ENCODE results near the gene TASOR2. TPM values are rescaled to one million over a fixed set of nuclear protein-coding genes. Genes with fewer than 3 reads are reported as not detected.

Gene TASOR2
- total RNA-seq, 1 donor from 2014 or later, result 36.1 TPM

- DNase-seq (ENCODE audit: low read depth), result no peak
- no peak for TF ChIP-seq CTCF (conservative IDR thresholded peaks at IDR 0.05; ENCODE audit: low read depth, low read length)
- no peak overlapping the region for H3K4me3 ChIP-seq (ENCODE audit: low read depth, low read length)
Measured at GRCh38 chr10:5697342-5697741, 12.7 kb downstream of the TASOR2 start.

DNA sequence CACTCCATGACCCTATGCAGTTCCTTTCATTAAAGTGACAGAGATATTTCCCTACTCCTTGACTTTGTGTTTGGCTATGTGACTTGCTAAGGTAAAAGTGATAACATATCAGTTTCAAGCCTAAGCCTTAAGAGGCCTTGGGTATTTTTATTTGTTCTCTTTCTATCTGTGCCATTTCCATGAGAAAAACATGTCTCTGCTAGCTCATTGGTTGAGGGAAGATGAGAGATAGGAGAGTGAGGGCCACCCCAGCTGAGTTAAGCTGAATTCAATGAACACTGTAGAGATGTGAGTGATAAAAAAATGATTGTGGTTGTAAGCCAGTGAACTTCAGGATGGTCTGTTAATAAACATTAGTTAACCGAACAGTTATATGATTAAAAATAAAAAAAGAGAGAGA is 13.4 kb downstream of the TASOR2 start:
- DNase-seq (ENCODE audit: low read depth), result no peak
- H3K4me3 ChIP-seq (ENCODE audit: low read depth, low read length), result no peak overlapping the region
- no peak for TF ChIP-seq CTCF (conservative IDR thresholded peaks at IDR 0.05; ENCODE audit: low read depth, low read length)

DNA sequence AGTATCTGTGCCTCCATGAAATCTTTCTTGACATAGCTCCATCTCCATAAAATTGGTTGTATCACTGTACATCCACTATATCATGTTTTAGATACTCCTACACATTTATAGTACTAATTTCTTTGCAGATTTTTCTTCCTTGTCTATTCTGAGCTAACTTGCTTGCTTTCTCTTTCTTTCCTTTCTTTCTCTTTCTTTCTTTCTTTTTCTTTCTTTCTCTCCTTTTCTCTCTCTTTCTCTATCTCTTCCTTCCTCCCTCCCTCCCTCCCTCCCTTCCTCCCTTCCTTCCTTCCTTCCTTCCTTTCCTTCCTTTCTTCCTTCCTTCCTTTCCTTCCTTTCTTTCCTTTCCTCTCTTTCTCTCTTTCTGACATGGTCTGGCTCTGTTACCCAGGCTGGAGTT is 23.7 kb downstream of the TASOR2 start:
- no peak overlapping the region for H3K4me3 ChIP-seq (ENCODE audit: low read depth, low read length)
- no peak for TF ChIP-seq CTCF (conservative IDR thresholded peaks at IDR 0.05; ENCODE audit: low read depth, low read length)
- no peak for DNase-seq (ENCODE audit: low read depth)

- no peak for DNase-seq (ENCODE audit: low read depth)
- TF ChIP-seq CTCF (conservative IDR thresholded peaks at IDR 0.05; ENCODE audit: low read depth, low read length), result no peak
- H3K4me3 ChIP-seq (ENCODE audit: low read depth, low read length), result no peak overlapping the region
Measured at GRCh38 chr10:5709865-5710264, 25.2 kb downstream of the TASOR2 start.

GRCh38 chr10:5710859-5711258 is 26.2 kb downstream of the TASOR2 start:
- no peak overlapping the region for H3K4me3 ChIP-seq (ENCODE audit: low read depth, low read length)
- TF ChIP-seq CTCF (conservative IDR thresholded peaks at IDR 0.05; ENCODE audit: low read depth, low read length), result no peak
- DNase-seq (ENCODE audit: low read depth), result no peak

- no peak for DNase-seq (ENCODE audit: low read depth)
- H3K4me3 ChIP-seq (ENCODE audit: low read depth, low read length), result no peak overlapping the region
- no peak for TF ChIP-seq CTCF (conservative IDR thresholded peaks at IDR 0.05; ENCODE audit: low read depth, low read length)
Measured at GRCh38 chr10:5711642-5712041, 27.0 kb downstream of the TASOR2 start.

DNA sequence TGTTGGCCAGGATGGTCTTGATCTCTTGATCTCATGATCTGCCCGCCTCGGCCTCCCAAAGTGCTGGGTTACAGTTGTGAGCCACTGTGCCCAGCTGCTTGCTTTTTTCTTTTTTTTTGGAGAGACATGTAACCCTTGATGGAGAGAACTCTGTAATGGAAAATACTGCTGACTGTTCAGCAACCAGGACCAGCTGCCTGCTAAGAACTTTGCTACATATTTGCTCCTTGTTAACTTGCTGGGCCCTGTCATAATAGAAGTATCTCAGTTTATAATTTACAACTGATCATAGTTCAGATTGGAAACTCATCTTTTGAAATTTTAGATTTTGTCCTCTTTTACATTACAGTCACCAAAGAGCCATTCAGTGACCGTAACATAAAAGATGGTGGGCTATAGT is 34.9 kb downstream of the TASOR2 start:
- DNase-seq (ENCODE audit: low read depth), result no peak
- H3K4me3 ChIP-seq (ENCODE audit: low read depth, low read length), result no peak overlapping the region
- no peak for TF ChIP-seq CTCF (conservative IDR thresholded peaks at IDR 0.05; ENCODE audit: low read depth, low read length)

Data from epithelial cell of proximal tubule (primary cell).